ENCODE results near the gene SCN10A. TPM values are rescaled to one million over a fixed set of nuclear protein-coding genes. Genes with fewer than 3 reads are reported as not detected.

SCN10A gene
- total and polyA plus RNA-seq, 9 of the 15 experiments (the other 6 are each of a cell fraction or from before 2014, with no cell fraction given), result not detected

GRCh38 chr3:38805765-38806386 lies 10.1 kb downstream of the SCN10A start (continued):
- TF ChIP-seq CHAMP1 (IDR thresholded peaks at IDR 0.05) (peak; percentile 97), KLF13 (tag; IDR thresholded peaks at IDR 0.05; ENCODE audit: borderline replicate concordance, low read depth) (0 out of 2 replicates have a peak, but pooled peaks have one; percentile 12), ZNF740 (CRISPR knock-in tag; IDR thresholded peaks at IDR 0.05) (0 out of 2 replicates have a peak, but pooled peaks have one; percentile 33), ZNF740 (tag; IDR thresholded peaks at IDR 0.05) (peak in 1 of 2 experiments; percentile 57; a peak in 1 of 4 replicates), IRF2 (CRISPR knock-in tag; IDR thresholded peaks at IDR 0.05) (peak; percentile 72; the same call in 1 of the 2 replicates), REST (IDR thresholded peaks at IDR 0.05; ENCODE audit: borderline replicate concordance) (peak; percentile 100), REST (CRISPR knock-in tag; IDR thresholded peaks at IDR 0.05; ENCODE audit: low read depth) (peak; percentile 100), BDP1 (IDR thresholded peaks at IDR 0.05; ENCODE audit: insufficient read depth, insufficient read length) (no peak), E4F1 (CRISPR knock-in tag; IDR thresholded peaks at IDR 0.05; ENCODE audit: borderline replicate concordance) (no peak), BCL6 (CRISPR knock-in tag; IDR thresholded peaks at IDR 0.05) (peak; percentile 83), IRF9 (tag; IDR thresholded peaks at IDR 0.05) (peak; percentile 59; the same call in 1 of the 2 replicates), DMBX1 (CRISPR knock-in tag; IDR thresholded peaks at IDR 0.05; ENCODE audit: borderline replicate concordance) (peak; percentile 96)
